ENCODE data around the gene SGCA.

Gene SGCA

GRCh38 chr17:50169881-50170459 is 4.2 kb downstream of the SGCA start:
- DNase-seq = no peak

GRCh38 chr17:50170662-50171370 is 5.0 kb downstream of the SGCA start:
- DNase-seq (no peak), ATAC-seq (ENCODE audit: insufficient read depth, low read depth) (no peak)
- no peaks in the 10 kb centered on the region for H3K9me3 ChIP-seq (ENCODE audit: insufficient read depth, low read length, severe bottlenecking)
- H3K4me1 ChIP-seq (ENCODE audit: insufficient read depth, low read length) = no peaks in the 10 kb centered on the region
- H3K4me3 ChIP-seq (ENCODE audit: low read depth in 1 of 2, low read length in 2 of 2) = no peak overlapping the region
- H3K27me3 ChIP-seq (ENCODE audit: insufficient read depth, low read length, poor library complexity) = no peaks in the 10 kb centered on the region
- no peak for TF ChIP-seq CTCF (IDR thresholded peaks at IDR 0.05; ENCODE audit: borderline replicate concordance, extremely low read depth, low read length, poor library complexity, severe bottlenecking)
- no peak for TF ChIP-seq EZH2 (IDR thresholded peaks at IDR 0.05; ENCODE audit: borderline replicate concordance, low read depth, low read length, severe bottlenecking)
- no peak overlapping the region for H3K27ac ChIP-seq (ENCODE audit: low read length)
- no peaks in the 10 kb centered on the region for H3K36me3 ChIP-seq (ENCODE audit: insufficient read depth, low read length)
- H3K4me2 ChIP-seq (ENCODE audit: insufficient read depth, low read length) = no peak overlapping the region
- H3K9ac ChIP-seq (ENCODE audit: low read depth, low read length) = no peak overlapping the region
- H3K79me2 ChIP-seq (ENCODE audit: insufficient read depth, low read length) = no peaks in the 10 kb centered on the region
- no peak overlapping the region for H2AFZ ChIP-seq (ENCODE audit: low read depth, low read length)
- H4K20me1 ChIP-seq (ENCODE audit: insufficient read depth, low read length) = no peaks in the 10 kb centered on the region

More at GRCh38 chr17:50169881-50170459, 4.2 kb downstream of the SGCA start:
- no peaks in the 10 kb centered on the region for H3K79me2 ChIP-seq (ENCODE audit: insufficient read depth, low read length)
- H3K27ac ChIP-seq (ENCODE audit: low read length) = no peak overlapping the region
- ATAC-seq (ENCODE audit: insufficient read depth, low read depth) = no peak
- no peaks in the 10 kb centered on the region for H4K20me1 ChIP-seq (ENCODE audit: insufficient read depth, low read length)
- TF ChIP-seq EZH2 (IDR thresholded peaks at IDR 0.05; ENCODE audit: borderline replicate concordance, low read depth, low read length, severe bottlenecking) (no peak), CTCF (IDR thresholded peaks at IDR 0.05; ENCODE audit: borderline replicate concordance, extremely low read depth, low read length, poor library complexity, severe bottlenecking) (no peak)
- H3K4me3 ChIP-seq (ENCODE audit: low read depth in 1 of 2, low read length in 2 of 2) = no peak overlapping the region
- no peaks in the 10 kb centered on the region for H3K4me1 ChIP-seq (ENCODE audit: insufficient read depth, low read length)
- no peak overlapping the region for H3K9ac ChIP-seq (ENCODE audit: low read depth, low read length)
- no peaks in the 10 kb centered on the region for H3K9me3 ChIP-seq (ENCODE audit: insufficient read depth, low read length, severe bottlenecking)
- H3K36me3 ChIP-seq (ENCODE audit: insufficient read depth, low read length) = no peaks in the 10 kb centered on the region
- no peak overlapping the region for H2AFZ ChIP-seq (ENCODE audit: low read depth, low read length)
- H3K4me2 ChIP-seq (ENCODE audit: insufficient read depth, low read length) = no peak overlapping the region
- H3K27me3 ChIP-seq (ENCODE audit: insufficient read depth, low read length, poor library complexity) = no peaks in the 10 kb centered on the region

- H4K20me1 ChIP-seq (ENCODE audit: insufficient read depth, low read length) = no peaks in the 10 kb centered on the region
- H3K9me3 ChIP-seq (ENCODE audit: insufficient read depth, low read length, severe bottlenecking) = no peaks in the 10 kb centered on the region
- no peak overlapping the region for H3K4me3 ChIP-seq (ENCODE audit: low read depth in 1 of 2, low read length in 2 of 2)
- H3K4me1 ChIP-seq (ENCODE audit: insufficient read depth, low read length) = no peaks in the 10 kb centered on the region
- H3K27me3 ChIP-seq (ENCODE audit: insufficient read depth, low read length, poor library complexity) = no peaks in the 10 kb centered on the region
- DNase-seq (no peak), ATAC-seq (ENCODE audit: insufficient read depth, low read depth) (no peak)
- H2AFZ ChIP-seq (ENCODE audit: low read depth, low read length) = no peak overlapping the region
- no peaks in the 10 kb centered on the region for H3K36me3 ChIP-seq (ENCODE audit: insufficient read depth, low read length)
- H3K4me2 ChIP-seq (ENCODE audit: insufficient read depth, low read length) = no peak overlapping the region
- no peak overlapping the region for H3K9ac ChIP-seq (ENCODE audit: low read depth, low read length)
- no peaks in the 10 kb centered on the region for H3K79me2 ChIP-seq (ENCODE audit: insufficient read depth, low read length)
- TF ChIP-seq EZH2 (IDR thresholded peaks at IDR 0.05; ENCODE audit: borderline replicate concordance, low read depth, low read length, severe bottlenecking) = no peak
- TF ChIP-seq CTCF (IDR thresholded peaks at IDR 0.05; ENCODE audit: borderline replicate concordance, extremely low read depth, low read length, poor library complexity, severe bottlenecking) = no peak
- no peak overlapping the region for H3K27ac ChIP-seq (ENCODE audit: low read length)
These were observed 5.7 kb downstream of the SGCA start for GRCh38 chr17:50171371-50172071.
